HepG2 (cell line): ENCODE data around the gene TRPM1. TPM values are rescaled to one million over a fixed set of nuclear protein-coding genes. Genes with fewer than 3 reads are reported as not detected.

Source experiments
- ATAC-seq: fragments of 200-7000 bp; cut with Tn5 transposase; 3 replicates; pipeline ENCODE4 v1.9.1; 2020; ENCODE audit warnings: mild to moderate bottlenecking, moderate library complexity
- BruUV-seq: library from RNA; stranded (reverse); fragments of 400-500 nt; replicated peaks from 2 replicates; lab custom pipeline; 2021; lab: Mats Ljungman, UMichigan
- CTCF ChIA-PET: fragments of 300-600 bp; formaldehyde crosslinking; extraction: SDS; loops from one replicate; lab custom pipeline; 2021; ENCODE audit warnings: low total read pairs, inconsistent platforms, low intra/inter-chr PET ratio; lab: Yijun Ruan, JAX
- POLR2A ChIA-PET: fragments of 350-600 bp; sonication (Branson Sonifier 250); formaldehyde crosslinking; loops from one replicate; lab custom pipeline; 2020; ENCODE audit warnings: antibody characterized with exemption, inconsistent platforms; lab: Yijun Ruan, JAX
- DNase-seq: peaks from one replicate; pipeline ENCODE4 v3.0.0-alpha.2; 2015; ENCODE audit warnings: low spot score
- FAIRE-seq: peaks from 3 replicates; lab custom pipeline; 2011; peaks lifted over from hg19 to GRCh38; lab: Jason Lieb, UNC
- H2AFZ ChIP-seq: one replicate; pipeline ENCODE4 v1.6.1; 2011; ENCODE audit warnings: low read length, inconsistent platforms
- H3K27ac ChIP-seq: fragments of 300-600 bp; 3 replicates; pipeline ENCODE4 v1.8.0; 2011; ENCODE audit warnings: mixed run types, mild to moderate bottlenecking, mixed read lengths, low read length, inconsistent platforms; ENCODE audit not compliant: insufficient read depth; ENCODE audit errors: extremely low read length
- H3K27me3 ChIP-seq, 2 experiments: fragments of 200-600 bp in 1 of 2; 2 replicates in 1 of 2; 3 replicates in 1 of 2; pipeline versions ENCODE4 v1.6.0 to v1.8.0; 2011; ENCODE audit warnings: low read length in 2 of 2, mild to moderate bottlenecking in 2 of 2, moderate library complexity in 2 of 2, inconsistent platforms in 1 of 2; ENCODE audit not compliant: insufficient read depth in 2 of 2, control insufficient read depth in 1 of 2
- H3K36me3 ChIP-seq, 2 experiments: fragments of 200-600 bp in 1 of 2; replicated peaks in 1 of 2; 2 replicates in 1 of 2; 3 replicates in 1 of 2; pipeline versions ENCODE4 v1.5.1 to v1.8.0; 2011; ENCODE audit warnings: low read length in 2 of 2, inconsistent platforms in 1 of 2; ENCODE audit not compliant: insufficient read depth in 2 of 2, control insufficient read depth in 1 of 2
- H3K4me1 ChIP-seq: 2 replicates; pipeline ENCODE4 v1.5.1; 2012; ENCODE audit warnings: low read length, inconsistent platforms; ENCODE audit not compliant: insufficient read depth
- H3K4me2 ChIP-seq: 2 replicates; pipeline ENCODE4 v1.6.0; 2011; ENCODE audit warnings: low read depth, low read length, inconsistent platforms
- H3K4me3 ChIP-seq, 3 experiments: fragments of 200-600 bp in 1 of 3; sonication (generic), shearing (Covaris generic) in 1 of 3; replicated peaks in 1 of 3; 2 replicates each; pipeline ENCODE4 v1.5.1; 2011 to 2016; ENCODE audit warnings: low read length in 3 of 3, inconsistent platforms in 2 of 3, low read depth in 2 of 3, mild to moderate bottlenecking in 2 of 3, control low read depth in 1 of 3, mixed read lengths in 1 of 3; ENCODE audit not compliant: insufficient read depth in 1 of 3
- H3K79me2 ChIP-seq: one replicate; pipeline ENCODE4 v1.6.1; 2011; ENCODE audit warnings: low read length, inconsistent platforms; ENCODE audit not compliant: insufficient read depth
- H3K9ac ChIP-seq: 2 replicates; pipeline ENCODE4 v1.6.0; 2011; ENCODE audit warnings: mild to moderate bottlenecking, low read depth, low read length, inconsistent platforms; ENCODE audit not compliant: insufficient read depth
- H3K9me3 ChIP-seq: 2 replicates; pipeline ENCODE4 v1.5.1; 2012; ENCODE audit warnings: mild to moderate bottlenecking, low read length
- H4K20me1 ChIP-seq: 2 replicates; pipeline ENCODE4 v1.6.0; 2011; ENCODE audit warnings: inconsistent platforms, mild to moderate bottlenecking, low read length, moderate library complexity; ENCODE audit not compliant: insufficient read depth
- CREB1 ChIP-seq, 2 experiments: fragments of 450-650 bp in 1 of 2; IDR thresholded peaks; 2 replicates each; pipeline ENCODE4 v1.6.1; 2016 to 2017; ENCODE audit warnings: control low read depth in 1 of 2, mild to moderate bottlenecking in 1 of 2, missing compliant biosample characterization in 1 of 2, missing genetic modification characterization in 1 of 2
- IKZF4 ChIP-seq: sonication (generic); formaldehyde crosslinking; IDR thresholded peaks from 2 replicates; pipeline ENCODE4 v1.5.1; 2020; ENCODE audit warnings: borderline replicate concordance, mild to moderate bottlenecking, low read depth, missing genetic modification reagents; ENCODE audit errors: not compliant biosample characterization
- RCOR2 ChIP-seq: IDR thresholded peaks from 2 replicates; pipeline ENCODE4 v1.6.1; 2016; ENCODE audit warnings: missing biosample characterization, missing genetic modification reagents
- ZBTB20 ChIP-seq: sonication (generic); formaldehyde crosslinking; IDR thresholded peaks from 2 replicates; pipeline ENCODE4 v1.8.1; 2023; ENCODE audit warnings: missing genetic modification reagents, low read depth, mild to moderate bottlenecking, borderline replicate concordance
- ZBTB38 ChIP-seq: sonication (generic); formaldehyde crosslinking; IDR thresholded peaks from 2 replicates; pipeline ENCODE4 v1.5.1; 2020; ENCODE audit warnings: mild to moderate bottlenecking, missing genetic modification reagents
- ZNF501 ChIP-seq: sonication (generic); formaldehyde crosslinking; IDR thresholded peaks from 2 replicates; pipeline ENCODE4 v1.5.1; 2020; ENCODE audit warnings: mild to moderate bottlenecking, moderate library complexity, missing genetic modification reagents
- WGBS: methylation state at CpG from one replicate; pipeline ENCODE4 v1.1.6; 2017; ENCODE audit warnings: low lambda C conversion rate; 5-methylcytosine and 5-hydroxymethylcytosine counted together
- in situ Hi-C: cut with HindIII; loops from 2 replicates; pipeline ENCODE4 v1.10.0; 2017; ENCODE audit warnings: low pct_unique_long_range_greater_than_20kb; ENCODE audit not compliant: extremely low pct_ligation_motif_present
- intact Hi-C: fragments of 100-400 bp; cut with micrococcal nuclease; formaldehyde crosslinking; loops from one replicate; pipeline ENCODE4 v1.10.0; 2022; ENCODE audit not compliant: unreplicated experiment
- polyA plus RNA-seq, 8 experiments: library from polyadenylated mRNA; depleted of rRNA in 3 of 8; stranded (reverse) in 7 of 8; unstranded in 1 of 8; fragments of >200 nt; fragmentation: Illumina TruSeq in 4 of 8; extraction: Trizol in 4 of 8; gene quantifications; 2 replicates each; pipeline versions ENCODE4 v1.2.1 to v1.2.3, GENCODE V29; 2011 to 2016; ENCODE audit warnings: low read depth in 4 of 8, missing spikeins in 1 of 8, mixed read lengths in 1 of 8; ENCODE audit not compliant: insufficient read depth in 1 of 8
- total RNA-seq, 5 experiments: library from RNA; depleted of rRNA; stranded (reverse); fragments of >200 nt; fragmentation: Illumina TruSeq; extraction: Trizol; gene quantifications; 2 replicates each; pipeline ENCODE4 v1.2.3, GENCODE V29; 2016; ENCODE audit warnings: low read depth in 1 of 5
- TF ChIP-seq, protein P1 (sequence below): sonication (generic); formaldehyde crosslinking; IDR thresholded peaks from 2 replicates; pipeline ENCODE4 v1.8.1; 2023; ENCODE audit warnings: missing genetic modification reagents, inconsistent platforms, borderline replicate concordance

Gene TRPM1
- total and polyA plus RNA-seq, 2 of the 13 experiments (the other 11 are each of a cell fraction or from before 2014, with no cell fraction given) = not detected

DNA sequence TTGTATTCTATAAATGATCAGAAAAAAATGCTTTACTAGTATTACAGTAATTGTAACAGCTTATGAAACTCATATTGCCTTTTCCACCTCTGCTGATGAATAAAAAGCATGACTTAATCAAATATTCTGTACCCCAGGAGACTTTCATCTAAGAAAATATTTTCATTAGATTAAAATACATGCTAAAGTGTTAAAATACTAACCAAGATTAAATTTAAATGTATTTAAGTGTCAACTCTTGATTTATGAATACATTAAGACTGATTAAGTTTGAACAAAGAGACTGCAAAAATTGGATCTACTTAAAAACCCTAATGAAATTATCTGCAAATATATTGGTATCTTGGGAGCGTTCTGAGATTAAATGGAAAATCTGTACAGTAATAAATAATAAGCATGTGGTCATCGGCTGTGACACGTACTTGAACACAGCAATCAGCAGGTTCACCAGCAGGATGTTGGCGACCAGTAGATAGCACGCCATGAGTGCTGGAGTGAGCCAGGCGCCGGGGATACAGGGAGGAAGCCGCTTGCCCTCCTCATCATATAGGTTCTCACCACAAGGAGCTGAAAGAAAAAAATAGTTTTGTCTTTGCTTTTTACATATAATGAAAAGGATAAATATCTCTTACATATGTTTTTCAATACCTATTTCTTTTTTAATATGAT lies 73.5 kb downstream of the TRPM1 start:
- in situ Hi-C loops = no loop called here

DNA sequence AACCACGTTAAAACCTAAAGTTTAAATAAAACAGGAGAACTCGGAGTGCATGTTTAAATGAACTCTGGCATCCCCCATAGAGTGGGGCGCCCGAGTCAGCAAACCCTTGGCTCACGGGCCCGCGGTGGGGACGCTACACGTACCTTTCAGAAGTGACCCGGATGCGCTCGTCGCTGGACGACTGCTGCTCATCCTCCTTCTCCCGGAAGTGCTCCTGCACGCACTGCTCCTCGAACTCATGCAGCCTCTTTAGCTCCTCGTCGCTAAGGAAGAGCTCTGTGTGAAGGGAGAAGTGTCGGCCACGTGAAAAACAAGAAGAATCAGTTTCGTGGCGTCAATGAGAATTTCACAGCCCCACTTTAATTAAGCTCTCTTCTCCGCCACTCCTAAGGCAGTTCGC lies 75.5 kb downstream of the TRPM1 start:
- WGBS = 89% methylated on average over 25 of the region's 25 CpGs
- Histone ChIP-seq H3K79me2 (no peaks in the 10 kb centered on the region), H3K4me3 (no peak overlapping the region), H3K27me3 (no peaks in the 10 kb centered on the region), H3K9ac (no peak overlapping the region), H3K9me3 (no peaks in the 10 kb centered on the region)
- no TSS peak for BruUV-seq
- no peak for ATAC-seq
- intact Hi-C loops = no loop called here
- no peak for TF ChIP-seq CREB1 (IDR thresholded peaks at IDR 0.05)
- no peak for TF ChIP-seq CREB1 (CRISPR knock-in tag; IDR thresholded peaks at IDR 0.05)
- TF ChIP-seq RCOR2 (CRISPR knock-in tag) = no peak
- no peak for TF ChIP-seq IKZF4
- TF ChIP-seq ZNF501 (CRISPR knock-in tag) = no peak
- TF ChIP-seq ZBTB38 (CRISPR knock-in tag) = no peak
- TF ChIP-seq, protein P1, sequence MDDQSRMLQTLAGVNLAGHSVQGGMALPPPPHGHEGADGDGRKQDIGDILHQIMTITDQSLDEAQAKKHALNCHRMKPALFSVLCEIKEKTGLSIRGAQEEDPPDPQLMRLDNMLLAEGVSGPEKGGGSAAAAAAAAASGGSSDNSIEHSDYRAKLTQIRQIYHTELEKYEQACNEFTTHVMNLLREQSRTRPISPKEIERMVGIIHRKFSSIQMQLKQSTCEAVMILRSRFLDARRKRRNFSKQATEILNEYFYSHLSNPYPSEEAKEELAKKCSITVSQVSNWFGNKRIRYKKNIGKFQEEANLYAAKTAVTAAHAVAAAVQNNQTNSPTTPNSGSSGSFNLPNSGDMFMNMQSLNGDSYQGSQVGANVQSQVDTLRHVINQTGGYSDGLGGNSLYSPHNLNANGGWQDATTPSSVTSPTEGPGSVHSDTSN (CRISPR knock-in tag) = no peak
- TF ChIP-seq, all 625 proteins: peak for 0
- in situ Hi-C loops = no loop called here
- H4K20me1 ChIP-seq = no peaks in the 10 kb centered on the region
- no peaks in the 10 kb centered on the region for H3K36me3 ChIP-seq
- FAIRE-seq (no peak), DNase-seq (no peak)
- H3K4me1 ChIP-seq = peaks cover 28% of the 10 kb centered on the region
- ChIA-PET CTCF (no interaction called here), POLR2A (no interaction called here)
- no peak overlapping the region for H3K27ac ChIP-seq
- H2AFZ ChIP-seq = no peak overlapping the region
- H3K4me2 ChIP-seq = no peak overlapping the region

More for the DNA sequence above, 73.5 kb downstream of the TRPM1 start:
- no peak for DNase-seq
- Histone ChIP-seq H3K27me3 (no peaks in the 10 kb centered on the region), H3K36me3 (no peaks in the 10 kb centered on the region), H4K20me1 (no peaks in the 10 kb centered on the region), H3K27ac (no peak overlapping the region), H3K9ac (no peak overlapping the region)
- intact Hi-C loops = no loop called here
- POLR2A ChIA-PET = no interaction called here
- ATAC-seq = no peak
- FAIRE-seq = no peak
- TF ChIP-seq ZBTB20 (CRISPR knock-in tag) = no peak
- TF ChIP-seq, all 625 proteins: peak for 0
- no peaks in the 10 kb centered on the region for H3K79me2 ChIP-seq
- peaks cover 28% of the 10 kb centered on the region for H3K4me1 ChIP-seq
- no peak overlapping the region for H3K4me3 ChIP-seq
- no peak overlapping the region for H2AFZ ChIP-seq
- CTCF ChIA-PET = no interaction called here
- 72% methylated on average over 8 of the region's 8 CpGs for WGBS
- H3K9me3 ChIP-seq = no peaks in the 10 kb centered on the region
- no TSS peak for BruUV-seq
- no peak overlapping the region for H3K4me2 ChIP-seq
